ENCODE measurements around the gene CDC14B. TPM values are rescaled to one million over a fixed set of nuclear protein-coding genes. Genes with fewer than 3 reads are reported as not detected.
"Not testable (repeated sequence)": the region's sequence is repeated elsewhere in the genome, so short reads cannot be mapped to it uniquely, and the experiment has no call there.

Gene CDC14B
- total RNA-seq, 2 donors from 2014 or later = 11.7 to 13.9 TPM

DNA sequence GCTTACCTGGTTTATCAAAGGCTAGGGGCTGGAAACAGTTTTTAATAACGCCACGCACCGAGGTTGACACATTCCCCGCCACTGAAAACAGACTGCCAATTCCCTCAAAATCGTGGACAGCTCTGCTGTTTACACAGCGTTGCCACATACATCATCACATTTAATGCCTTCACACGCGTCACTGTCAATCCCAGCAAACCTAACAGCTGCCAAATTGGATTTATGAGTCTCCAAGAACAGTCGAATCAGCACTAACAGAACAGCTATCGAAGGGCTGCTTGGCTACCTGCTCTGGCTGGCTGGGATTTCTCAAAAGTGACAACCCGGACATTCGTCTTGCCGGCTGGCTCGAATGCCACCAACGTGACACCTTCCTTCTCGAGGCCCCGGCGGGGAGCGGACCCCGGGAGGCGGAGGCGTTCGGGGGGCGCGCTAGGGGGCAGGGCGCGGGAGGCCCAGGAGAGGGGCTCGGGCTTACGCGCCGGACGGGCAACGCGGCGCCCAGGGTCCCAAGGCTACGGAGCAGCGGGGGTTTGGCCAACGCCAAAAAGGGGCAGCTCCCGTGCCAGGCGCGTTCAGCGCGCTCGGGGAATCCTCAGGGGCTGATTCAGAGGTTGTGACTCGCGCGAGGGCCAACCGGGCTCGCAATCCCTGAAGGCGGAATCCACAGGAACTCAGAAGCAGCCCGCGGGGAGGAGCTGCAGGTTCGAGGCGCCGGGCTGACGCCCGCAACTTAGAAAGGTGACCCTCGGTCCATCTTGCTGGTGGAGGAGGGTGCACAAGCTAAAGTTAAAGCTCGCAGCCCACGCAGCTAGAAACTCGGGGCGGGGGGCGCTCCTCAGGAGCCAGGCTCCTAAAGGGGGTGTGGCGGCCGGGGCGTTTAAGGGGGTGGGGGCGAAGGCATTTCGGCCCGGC is 1.2 kb downstream of the CDC14B start:
- no peak overlapping the region for H3K27ac Mint-ChIP-seq
- ATAC-seq (replicated peaks in 1 of 2) = peak; percentile 19 to 21
- H3K4me3 Mint-ChIP-seq = peak overlapping the region; percentile 21 to 73
- peaks cover 11% of the 10 kb centered on the region for H3K4me1 Mint-ChIP-seq (ENCODE audit: low read depth)
- no peaks in the 10 kb centered on the region for H3K9me3 Mint-ChIP-seq
- DNase-seq = peak; percentile 21 to 40
- peaks cover 0 to 2% of the 10 kb centered on the region in 2 donors for H3K36me3 Mint-ChIP-seq (ENCODE audit: insufficient read depth in 2 of 2)
- H3K27me3 Mint-ChIP-seq (ENCODE audit: low read depth) = peaks cover 54% of the 10 kb centered on the region

DNA sequence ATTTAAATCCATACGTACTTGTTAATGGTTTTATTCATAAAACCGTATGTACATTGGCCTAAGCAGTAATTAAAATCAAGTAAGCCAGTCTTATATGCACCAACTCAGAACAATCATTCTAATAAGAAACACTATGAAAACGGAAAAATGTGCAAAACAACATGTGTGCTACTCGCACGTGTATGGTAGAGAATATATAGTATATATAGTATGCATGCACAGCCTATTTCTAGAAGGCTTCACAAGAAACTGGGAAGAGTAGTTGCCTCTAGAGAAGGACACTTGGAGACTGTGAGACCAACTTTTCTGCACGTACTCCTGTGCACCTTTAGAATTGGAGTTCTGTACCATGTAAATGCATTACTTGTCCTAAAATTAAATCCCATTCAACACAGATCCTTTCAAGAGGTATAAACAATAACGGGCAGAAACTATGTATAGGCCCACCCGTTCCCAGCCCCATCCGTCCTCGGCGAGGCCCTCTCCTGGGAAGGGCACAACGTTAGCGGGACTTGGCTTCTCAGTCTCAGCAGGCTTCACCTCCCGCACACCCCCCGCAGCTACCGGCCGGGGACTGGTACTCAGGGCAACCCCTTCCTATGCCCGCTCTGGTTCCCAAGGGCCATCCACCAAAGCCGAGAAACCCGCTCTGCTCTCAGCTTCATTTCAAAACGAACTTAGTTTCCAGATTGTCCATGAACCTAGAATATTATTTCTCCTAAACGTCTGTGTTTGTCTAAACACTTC is 2.0 kb downstream of the CDC14B start:
- Mint-ChIP-seq H3K9me3 (no peaks in the 10 kb centered on the region), H3K36me3 (ENCODE audit: insufficient read depth in 2 of 2) (peaks cover 0 to 2% of the 10 kb centered on the region in 2 donors), H3K27me3 (ENCODE audit: low read depth) (peaks cover 63% of the 10 kb centered on the region), H3K27ac (peak overlapping the region; percentile 28), H3K4me3 (peak overlapping the region; percentile 49 to 73), H3K4me1 (ENCODE audit: low read depth) (peaks cover 11% of the 10 kb centered on the region)
- no peak for ATAC-seq (replicated peaks in 1 of 2)
- no peak for DNase-seq

DNA sequence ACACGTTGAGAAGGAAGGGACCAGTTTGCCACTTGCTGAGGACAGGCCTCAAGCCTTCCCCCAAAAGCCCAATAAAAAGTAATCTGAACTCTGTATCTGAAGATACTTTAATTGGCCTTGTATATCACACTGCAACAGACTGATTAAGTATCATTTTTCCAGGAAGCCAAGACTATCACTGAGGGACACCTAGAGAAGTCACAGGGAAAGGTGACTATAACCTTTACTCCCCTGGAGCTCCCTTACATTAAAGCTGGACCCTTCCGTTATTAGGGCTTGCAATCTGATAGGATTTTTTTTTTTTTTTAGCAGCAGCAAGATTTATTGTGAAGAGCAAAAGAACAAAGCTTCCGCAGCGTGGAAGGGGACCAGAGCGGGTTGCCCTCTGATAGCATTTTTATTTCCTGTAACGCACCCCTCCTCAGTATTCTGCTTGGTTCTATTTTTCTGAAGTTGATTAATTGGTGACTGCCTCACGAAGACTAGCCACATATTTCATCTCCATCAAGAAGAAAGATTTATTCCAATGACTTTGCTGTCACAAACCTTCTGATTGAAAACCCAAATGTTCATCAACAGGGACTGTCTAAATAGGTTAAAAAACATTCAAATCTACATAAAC is 2.7 kb downstream of the CDC14B start:
- ATAC-seq (replicated peaks in 1 of 2) (no peak), DNase-seq (no peak)
- H3K36me3 Mint-ChIP-seq (ENCODE audit: insufficient read depth in 2 of 2) = peaks cover 0 to 2% of the 10 kb centered on the region in 2 donors
- H3K4me1 Mint-ChIP-seq (ENCODE audit: low read depth) = peaks cover 11% of the 10 kb centered on the region
- peak overlapping the region in 1 of 2 donors; percentile 49 for H3K4me3 Mint-ChIP-seq
- H3K9me3 Mint-ChIP-seq = no peaks in the 10 kb centered on the region
- peaks cover 69% of the 10 kb centered on the region for H3K27me3 Mint-ChIP-seq (ENCODE audit: low read depth)
- H3K27ac Mint-ChIP-seq = no peak overlapping the region

DNA sequence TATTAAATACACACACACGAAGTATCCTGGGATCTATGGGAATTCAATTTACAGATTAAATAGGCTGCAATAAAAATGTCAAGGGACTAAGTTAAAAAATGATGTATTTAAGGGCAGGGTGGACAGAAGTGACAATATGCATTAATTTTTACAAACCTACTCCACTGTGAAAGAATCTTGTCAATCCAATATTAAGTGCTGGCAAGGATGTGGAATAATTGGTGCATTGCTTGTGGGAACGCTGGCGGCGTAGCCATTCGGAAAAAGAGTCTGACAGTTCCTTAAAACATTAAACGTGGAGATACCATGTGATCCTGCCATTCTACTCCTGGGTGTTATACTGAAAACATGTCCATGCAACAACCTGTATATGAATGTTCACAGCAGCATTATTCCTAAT is 4.2 kb downstream of the CDC14B start:
- Mint-ChIP-seq H3K27me3 (ENCODE audit: low read depth) (peaks cover 74% of the 10 kb centered on the region), H3K4me3 (no peak overlapping the region), H3K36me3 (ENCODE audit: insufficient read depth in 2 of 2) (peaks cover 0 to 2% of the 10 kb centered on the region in 2 donors), H3K27ac (no peak overlapping the region), H3K4me1 (ENCODE audit: low read depth) (peaks cover 11% of the 10 kb centered on the region), H3K9me3 (no peaks in the 10 kb centered on the region)
- DNase-seq (no peak), ATAC-seq (replicated peaks in 1 of 2) (no peak)

DNA sequence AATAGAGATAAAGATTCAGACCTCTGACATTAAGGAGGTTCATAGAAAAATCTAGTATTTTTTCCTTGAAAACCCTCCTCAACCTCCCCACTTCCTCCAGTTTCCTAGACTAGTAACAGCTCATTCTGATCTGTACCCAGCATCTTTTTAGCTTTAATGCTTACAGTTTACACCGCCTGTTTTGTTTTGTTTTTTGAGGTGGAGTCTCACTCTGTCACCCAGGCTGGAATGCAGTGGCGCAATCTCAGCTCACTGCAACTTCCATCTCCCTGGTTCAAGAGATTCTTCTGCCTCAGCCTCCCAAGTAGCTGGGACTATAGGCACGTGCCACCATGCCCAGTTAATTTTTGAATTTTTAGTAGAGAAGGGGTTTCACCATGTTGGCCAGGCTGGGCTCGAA is 5.0 kb downstream of the CDC14B start:
- not testable (repeated sequence) for H3K27ac Mint-ChIP-seq; ATAC-seq (replicated peaks in 1 of 2); H3K9me3 Mint-ChIP-seq; H3K4me3 Mint-ChIP-seq; DNase-seq; H3K4me1 Mint-ChIP-seq (ENCODE audit: low read depth); H3K36me3 Mint-ChIP-seq (ENCODE audit: insufficient read depth in 2 of 2)
- H3K27me3 Mint-ChIP-seq (ENCODE audit: low read depth) = peaks cover 71% of the 10 kb centered on the region

DNA sequence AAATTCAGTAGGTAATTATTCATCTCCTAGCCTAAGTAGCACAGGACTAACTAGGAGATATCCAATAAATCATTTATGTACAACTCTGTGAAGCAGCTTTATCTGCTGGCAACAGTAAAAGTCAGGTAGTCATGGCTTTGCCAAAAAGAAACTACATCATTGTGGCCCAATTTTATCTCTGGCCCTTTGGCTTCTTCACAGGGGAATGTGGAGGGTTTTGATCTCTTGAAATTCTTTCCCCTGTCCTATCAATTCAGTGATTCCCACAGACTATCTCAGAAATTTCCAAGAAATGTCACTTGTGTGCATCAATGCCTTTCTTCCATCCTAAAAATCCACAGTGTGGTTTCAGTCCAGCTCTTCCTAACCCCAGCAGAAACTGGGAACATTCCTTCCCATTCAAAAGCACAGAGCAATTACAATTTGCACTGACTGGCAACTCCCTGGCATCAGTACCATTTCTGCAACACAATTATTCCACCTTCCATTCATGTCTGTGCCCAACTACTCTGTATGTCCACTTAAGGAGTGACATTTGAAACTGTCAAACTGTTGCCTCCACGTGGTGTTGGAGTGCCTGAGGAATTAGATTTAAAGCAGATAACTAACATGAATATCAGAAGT is 6.6 kb downstream of the CDC14B start:
- no peak overlapping the region for H3K4me3 Mint-ChIP-seq
- H3K27me3 Mint-ChIP-seq (ENCODE audit: low read depth) = peaks cover 77% of the 10 kb centered on the region
- DNase-seq (no peak), ATAC-seq (replicated peaks in 1 of 2) (no peak)
- H3K27ac Mint-ChIP-seq = no peak overlapping the region
- peaks cover 2% of the 10 kb centered on the region for H3K4me1 Mint-ChIP-seq (ENCODE audit: low read depth)
- H3K36me3 Mint-ChIP-seq (ENCODE audit: insufficient read depth in 2 of 2) = no peaks in the 10 kb centered on the region
- no peaks in the 10 kb centered on the region for H3K9me3 Mint-ChIP-seq

DNA sequence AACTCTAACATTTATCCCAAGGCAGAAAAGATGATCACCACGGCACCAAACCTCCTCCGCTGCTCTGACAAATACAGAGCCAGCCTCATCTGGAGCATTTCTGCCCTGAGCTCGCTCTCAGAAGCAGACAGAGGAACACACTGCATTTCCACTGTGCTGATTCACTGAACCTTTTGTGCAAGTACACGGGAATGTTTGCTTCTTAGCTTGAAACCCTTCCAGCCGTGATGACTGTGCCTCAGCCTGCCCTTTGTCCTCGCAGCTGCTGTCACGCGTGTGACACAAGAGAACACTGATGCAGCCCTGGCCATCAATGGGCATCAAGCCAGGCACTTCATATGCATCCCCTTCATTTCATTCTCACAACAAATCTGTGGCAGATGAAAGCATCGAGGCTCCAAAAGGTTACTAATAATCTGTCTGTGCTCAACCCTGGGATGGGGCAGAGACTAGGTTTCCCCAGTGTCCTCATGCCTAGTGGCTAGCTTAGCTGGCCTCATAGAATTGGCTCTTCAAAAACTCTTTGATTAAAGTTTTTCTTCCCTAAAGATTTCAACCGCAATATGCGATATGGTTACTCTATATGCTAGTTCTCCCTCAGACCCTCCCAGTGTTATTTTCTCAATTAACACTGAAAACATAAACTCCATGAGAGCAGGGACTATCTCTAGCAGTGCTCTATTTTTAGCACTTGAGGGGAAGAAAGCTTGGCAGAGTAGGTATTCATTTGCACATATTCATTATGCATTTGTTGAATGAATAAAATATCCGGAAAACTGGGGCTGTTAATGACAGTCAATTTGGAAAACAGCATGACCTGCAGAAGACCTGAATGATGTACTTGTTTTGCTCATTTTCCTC is 7.3 kb downstream of the CDC14B start:
- H3K27me3 Mint-ChIP-seq (ENCODE audit: low read depth) = peaks cover 70% of the 10 kb centered on the region
- ATAC-seq (replicated peaks in 1 of 2) = peak in 1 of 2 donors; percentile 21
- no peak for DNase-seq
- no peaks in the 10 kb centered on the region for H3K4me1 Mint-ChIP-seq (ENCODE audit: low read depth)
- no peak overlapping the region for H3K4me3 Mint-ChIP-seq
- H3K27ac Mint-ChIP-seq = no peak overlapping the region
- no peaks in the 10 kb centered on the region for H3K9me3 Mint-ChIP-seq
- no peaks in the 10 kb centered on the region for H3K36me3 Mint-ChIP-seq (ENCODE audit: insufficient read depth in 2 of 2)

DNA sequence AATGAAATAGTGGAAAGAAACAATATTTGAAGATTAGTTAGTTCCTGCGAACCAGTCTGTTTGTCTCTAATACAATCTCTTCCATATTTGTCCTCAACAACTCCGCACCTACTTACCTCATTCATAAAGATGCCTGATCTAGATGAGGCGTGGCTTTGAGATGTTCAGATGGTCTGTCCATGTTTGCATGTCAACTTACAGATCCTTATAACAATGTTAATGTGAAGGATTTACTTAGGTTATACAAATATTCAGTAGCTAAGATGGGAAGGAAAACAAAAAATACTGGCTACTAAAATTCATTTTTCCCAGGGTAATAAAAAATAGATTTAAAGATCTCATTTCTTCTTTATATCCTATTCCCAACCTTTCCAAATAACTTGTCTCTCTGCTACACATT is 8.3 kb downstream of the CDC14B start:
- ATAC-seq (replicated peaks in 1 of 2) = no peak
- no peak overlapping the region for H3K4me3 Mint-ChIP-seq
- no peaks in the 10 kb centered on the region for H3K36me3 Mint-ChIP-seq (ENCODE audit: insufficient read depth in 2 of 2)
- DNase-seq = no peak
- H3K4me1 Mint-ChIP-seq (ENCODE audit: low read depth) = no peaks in the 10 kb centered on the region
- peaks cover 63% of the 10 kb centered on the region for H3K27me3 Mint-ChIP-seq (ENCODE audit: low read depth)
- no peak overlapping the region for H3K27ac Mint-ChIP-seq
- no peaks in the 10 kb centered on the region for H3K9me3 Mint-ChIP-seq

DNA sequence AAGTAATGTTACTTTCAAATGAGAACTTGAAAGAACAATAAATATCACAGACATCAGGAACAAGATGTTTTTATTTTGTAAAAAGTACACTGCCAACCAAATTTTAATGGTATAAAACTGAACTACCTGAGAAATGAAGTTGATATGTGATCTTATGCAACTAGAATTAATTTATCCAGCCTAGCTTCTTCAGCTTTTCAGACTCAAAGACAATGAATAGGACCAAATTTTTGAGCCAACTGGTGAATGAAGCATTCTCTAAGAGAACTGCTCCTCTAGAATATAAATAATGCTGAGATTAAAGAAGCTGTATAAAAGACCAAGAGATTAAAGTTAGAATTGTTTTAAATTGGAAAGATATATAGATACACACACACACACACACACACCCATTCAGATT is 9.9 kb downstream of the CDC14B start:
- Mint-ChIP-seq H3K36me3 (ENCODE audit: insufficient read depth in 2 of 2) (no peaks in the 10 kb centered on the region), H3K27ac (no peak overlapping the region), H3K4me1 (ENCODE audit: low read depth) (no peaks in the 10 kb centered on the region), H3K27me3 (ENCODE audit: low read depth) (peaks cover 62% of the 10 kb centered on the region), H3K9me3 (no peaks in the 10 kb centered on the region), H3K4me3 (no peak overlapping the region)
- ATAC-seq (replicated peaks in 1 of 2) (no peak), DNase-seq (no peak)

DNA sequence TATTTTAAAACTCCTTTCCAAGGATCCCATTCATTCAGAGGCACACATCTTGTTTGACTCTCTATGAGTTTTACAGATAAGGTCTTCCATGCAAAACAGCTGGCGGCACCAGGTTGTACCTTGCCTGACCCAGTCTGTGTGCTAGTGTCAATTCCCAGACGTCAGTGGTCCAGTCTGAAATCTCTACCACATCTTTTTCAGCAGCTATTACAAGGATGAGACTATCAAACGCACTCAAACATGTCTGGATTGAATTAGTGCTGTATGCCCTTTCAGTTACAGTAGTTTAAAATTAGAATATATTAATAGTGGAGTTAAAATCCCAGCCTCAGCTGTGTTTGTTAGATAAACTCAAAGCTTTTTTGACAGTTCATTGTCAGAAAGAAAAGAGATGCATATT is 11.7 kb downstream of the CDC14B start:
- DNase-seq (no peak), ATAC-seq (replicated peaks in 1 of 2) (no peak)
- H3K36me3 Mint-ChIP-seq (ENCODE audit: insufficient read depth in 2 of 2) = no peaks in the 10 kb centered on the region
- H3K27ac Mint-ChIP-seq = no peak overlapping the region
- no peak overlapping the region for H3K4me3 Mint-ChIP-seq
- H3K4me1 Mint-ChIP-seq (ENCODE audit: low read depth) = no peaks in the 10 kb centered on the region
- H3K27me3 Mint-ChIP-seq (ENCODE audit: low read depth) = peaks cover 44% of the 10 kb centered on the region
- no peaks in the 10 kb centered on the region for H3K9me3 Mint-ChIP-seq

DNA sequence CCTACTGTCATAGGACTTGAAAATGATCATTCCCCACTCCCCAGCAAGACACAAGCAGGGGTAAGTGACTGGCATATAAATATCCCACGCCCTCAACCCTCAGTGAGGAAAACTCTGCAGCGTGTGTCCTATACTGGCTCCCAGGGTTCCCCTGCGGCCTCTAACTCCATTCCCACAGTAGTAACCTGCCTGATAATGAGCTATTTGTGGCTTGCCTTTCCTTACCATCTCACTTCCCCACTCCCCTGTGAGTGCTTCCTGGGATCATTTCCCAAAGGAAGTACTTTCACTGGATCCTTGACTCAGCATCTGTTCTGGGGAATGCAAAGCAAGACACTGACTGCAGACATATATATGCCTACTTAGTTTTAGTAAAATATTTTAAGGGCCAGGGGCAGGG is 14.3 kb downstream of the CDC14B start:
- no peak for DNase-seq
- Mint-ChIP-seq H3K4me3 (no peak overlapping the region), H3K27ac (no peak overlapping the region), H3K4me1 (ENCODE audit: low read depth) (no peaks in the 10 kb centered on the region), H3K9me3 (no peaks in the 10 kb centered on the region), H3K27me3 (ENCODE audit: low read depth) (peaks cover 20% of the 10 kb centered on the region), H3K36me3 (ENCODE audit: insufficient read depth in 2 of 2) (no peaks in the 10 kb centered on the region)
- no peak for ATAC-seq (replicated peaks in 1 of 2)

DNA sequence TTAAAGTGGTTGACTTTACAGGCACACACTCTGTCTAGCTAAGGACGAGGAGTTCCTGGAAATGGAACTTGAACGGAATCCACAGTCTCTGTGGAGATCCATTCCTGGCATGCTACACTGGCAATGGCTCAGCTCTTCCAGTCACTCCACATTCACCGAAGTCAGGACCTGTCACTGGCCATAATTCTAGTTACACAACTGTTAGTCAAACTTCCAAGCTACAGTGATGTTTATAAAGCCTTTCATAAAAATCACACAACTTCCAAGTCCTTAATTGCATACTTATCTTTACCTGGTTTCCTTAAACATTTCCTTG is 15.7 kb downstream of the CDC14B start:
- Mint-ChIP-seq H3K27me3 (ENCODE audit: low read depth) (peaks cover 15% of the 10 kb centered on the region), H3K4me3 (no peak overlapping the region), H3K36me3 (ENCODE audit: insufficient read depth in 2 of 2) (no peaks in the 10 kb centered on the region), H3K27ac (no peak overlapping the region), H3K4me1 (ENCODE audit: low read depth) (no peaks in the 10 kb centered on the region), H3K9me3 (no peaks in the 10 kb centered on the region)
- DNase-seq (no peak), ATAC-seq (replicated peaks in 1 of 2) (no peak)

Measured in activated T-cell treated with anti-CD3 and anti-CD28 coated beads, Interleukin-2, amount 50 U/mL, for 72 hours (primary cell).